Calu3 (cell line): ENCODE data around the gene MIPOL1. TPM values are rescaled to one million over a fixed set of nuclear protein-coding genes. Genes with fewer than 3 reads are reported as not detected.

Experiments
- BruUV-seq: library from RNA; stranded (reverse); fragments of 400-500 nt; replicated peaks from 2 replicates; lab custom pipeline; 2021; lab: Mats Ljungman, UMichigan
- CTCF ChIA-PET: fragments of 300-600 bp; sonication (Branson Sonifier 250); formaldehyde crosslinking; loops from one replicate; lab custom pipeline; 2022; ENCODE audit warnings: antibody characterized with exemption; lab: Charles Lee
- DNase-seq: peaks from one replicate; pipeline ENCODE4 v3.0.0; 2022
- H3K27ac Mint-ChIP-seq: one replicate; pipeline ENCODE4 v1.8.0; 2022; ENCODE audit warnings: mixed read lengths; ENCODE audit not compliant: unreplicated experiment
- H3K27me3 Mint-ChIP-seq: one replicate; pipeline ENCODE4 v1.8.0; 2022; ENCODE audit warnings: mixed read lengths; ENCODE audit not compliant: unreplicated experiment
- H3K36me3 Mint-ChIP-seq: one replicate; pipeline ENCODE4 v1.8.0; 2022; ENCODE audit warnings: mild to moderate bottlenecking, moderate library complexity, mixed read lengths; ENCODE audit not compliant: insufficient read depth, unreplicated experiment
- H3K4me1 Mint-ChIP-seq: one replicate; pipeline ENCODE4 v1.8.0; 2022; ENCODE audit warnings: mild to moderate bottlenecking, low read depth, mixed read lengths; ENCODE audit not compliant: unreplicated experiment
- H3K4me3 Mint-ChIP-seq: one replicate; pipeline ENCODE4 v1.8.0; 2022; ENCODE audit warnings: mild to moderate bottlenecking, low read depth, moderate library complexity, mixed read lengths; ENCODE audit not compliant: unreplicated experiment
- H3K9me3 Mint-ChIP-seq: one replicate; pipeline ENCODE4 v1.8.0; 2022; ENCODE audit warnings: low read depth, mixed read lengths; ENCODE audit not compliant: unreplicated experiment
- CTCF ChIP-seq: fragments of 200-600 bp; IDR thresholded peaks from one replicate; pipeline ENCODE4 v1.8.0; 2022; ENCODE audit warnings: antibody characterized with exemption; ENCODE audit not compliant: unreplicated experiment
- intact Hi-C: fragments of 100-400 bp; cut with micrococcal nuclease; formaldehyde crosslinking; loops from one replicate; pipeline ENCODE4 v1.10.0; 2022; ENCODE audit not compliant: unreplicated experiment
- total RNA-seq: library from RNA; stranded (reverse); gene quantifications from 2 replicates; pipeline ENCODE4 v1.2.3, GENCODE V29; 2022

Gene MIPOL1
- total RNA-seq, 1 experiment from 2014 or later = 27.2 TPM

GRCh38 chr14:37194698-37195097 lies 3.0 kb upstream of the MIPOL1 start:
- peak overlapping the region; percentile 37 for H3K4me3 Mint-ChIP-seq
- peak overlapping the region; percentile 87 for H3K27ac Mint-ChIP-seq
- CTCF ChIA-PET = no interaction called here
- intact Hi-C loops = loop anchor here (5.0 kb wide), 1 partner anchor 38 kb away; no protein-coding TSS in a partner anchor
- peaks cover 23% of the 10 kb centered on the region for H3K36me3 Mint-ChIP-seq
- H3K27me3 Mint-ChIP-seq = no peaks in the 10 kb centered on the region
- H3K9me3 Mint-ChIP-seq = no peaks in the 10 kb centered on the region
- peaks cover 30% of the 10 kb centered on the region for H3K4me1 Mint-ChIP-seq
- TF ChIP-seq CTCF = no peak
- no TSS peak for BruUV-seq
- peak; percentile 8 for DNase-seq

- DNase-seq = peak; percentile 3
- peaks cover 23% of the 10 kb centered on the region for H3K36me3 Mint-ChIP-seq
- H3K4me1 Mint-ChIP-seq = peaks cover 30% of the 10 kb centered on the region
- H3K27me3 Mint-ChIP-seq = no peaks in the 10 kb centered on the region
- no TSS peak for BruUV-seq
- intact Hi-C loops = loop anchor here (5.0 kb wide), 1 partner anchor 37 kb away; no protein-coding TSS in a partner anchor
- H3K9me3 Mint-ChIP-seq = no peaks in the 10 kb centered on the region
- no peak for TF ChIP-seq CTCF
- CTCF ChIA-PET = no interaction called here
- H3K4me3 Mint-ChIP-seq = peak overlapping the region; percentile 37
- peak overlapping the region; percentile 87 for H3K27ac Mint-ChIP-seq
These were observed 2.4 kb upstream of the MIPOL1 start for GRCh38 chr14:37195327-37195726.

- CTCF ChIA-PET = interaction anchor here (0.6 kb wide), 1 partner anchor 1679 kb away, joined by 4 read pairs; no protein-coding TSS in a partner anchor
- intact Hi-C loops = loop anchor here (5.0 kb wide), 1 partner anchor 35 kb away; no protein-coding TSS in a partner anchor
- Mint-ChIP-seq H3K27ac (peak overlapping the region; percentile 97), H3K4me3 (peak overlapping the region; percentile 94), H3K36me3 (peaks cover 23% of the 10 kb centered on the region), H3K27me3 (no peaks in the 10 kb centered on the region), H3K9me3 (no peaks in the 10 kb centered on the region), H3K4me1 (peaks cover 35% of the 10 kb centered on the region)
- DNase-seq = no peak
- no peak for TF ChIP-seq CTCF
- no TSS peak for BruUV-seq
These were observed 925 bp upstream of the MIPOL1 start for GRCh38 chr14:37196604-37197420.

GRCh38 chr14:37198273-37198598 lies 499 bp downstream of the MIPOL1 start:
- intact Hi-C loops = loop anchor here (2.0 to 5.0 kb wide), 2 partner anchors 25 to 34 kb away; partner anchors contain the start of gene SLC25A21
- peak overlapping the region; percentile 94 for H3K4me3 Mint-ChIP-seq
- no peak for TF ChIP-seq CTCF
- peak overlapping the region; percentile 97 for H3K27ac Mint-ChIP-seq
- H3K27me3 Mint-ChIP-seq = no peaks in the 10 kb centered on the region
- DNase-seq = no peak
- peaks cover 23% of the 10 kb centered on the region for H3K36me3 Mint-ChIP-seq
- TSS peak; percentile 44 for BruUV-seq
- CTCF ChIA-PET = interaction anchor here (0.6 to 1.5 kb wide), 9 partner anchors 22 to 1752 kb away, joined by 3 to 7 read pairs (median 5); no protein-coding TSS in a partner anchor
- H3K4me1 Mint-ChIP-seq = peaks cover 50% of the 10 kb centered on the region
- H3K9me3 Mint-ChIP-seq = no peaks in the 10 kb centered on the region
